ENCODE data around the gene SAMD14.

SAMD14 gene

GRCh38 chr17:50148226-50149090, 18.5 kb upstream of the SAMD14 start:
- DNase-seq (ENCODE audit: low read depth) = no peak

- DNase-seq (ENCODE audit: low read depth) = no peak
Observed at GRCh38 chr17:50147841-50148225, 17.9 kb upstream of the SAMD14 start.

DNA sequence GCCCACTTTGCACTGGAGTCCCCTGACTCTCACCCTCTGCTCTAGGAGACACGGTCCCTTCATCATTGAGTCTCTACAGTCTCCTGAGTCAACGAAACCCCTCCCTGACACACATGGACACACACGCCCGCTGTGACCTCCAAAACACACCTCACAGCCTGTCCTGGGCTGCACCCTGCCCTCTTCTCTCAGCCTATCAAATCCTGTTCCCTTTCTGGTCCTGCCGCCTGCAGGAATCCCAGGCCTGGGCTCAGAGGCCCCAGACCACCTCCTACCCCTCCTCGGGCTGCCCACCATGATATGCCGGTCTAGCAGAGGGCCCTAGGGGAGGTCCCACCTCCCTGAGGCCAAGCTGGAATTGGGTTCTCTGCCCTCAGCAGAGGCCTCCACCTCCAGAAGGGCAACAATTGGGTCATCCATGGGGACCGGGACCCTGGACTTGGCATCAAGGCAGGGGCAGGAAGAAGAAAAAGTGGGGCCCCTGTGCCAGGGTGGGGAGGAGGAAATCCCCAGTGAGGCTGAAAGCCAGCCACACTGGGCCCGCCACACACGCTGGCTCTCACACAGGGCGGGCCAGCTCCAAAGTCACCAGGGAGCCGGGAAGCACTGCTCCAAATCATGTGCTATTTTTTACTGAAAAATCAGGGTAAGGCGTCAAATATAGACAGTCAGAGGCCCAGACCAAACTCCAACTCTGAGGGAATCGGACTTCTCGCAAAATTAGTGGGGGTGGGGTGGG, 17.1 kb upstream of the SAMD14 start:
- DNase-seq (ENCODE audit: low read depth) = no peak

- DNase-seq (ENCODE audit: low read depth) = no peak
Observed at GRCh38 chr17:50146230-50146926, 16.4 kb upstream of the SAMD14 start.

DNA sequence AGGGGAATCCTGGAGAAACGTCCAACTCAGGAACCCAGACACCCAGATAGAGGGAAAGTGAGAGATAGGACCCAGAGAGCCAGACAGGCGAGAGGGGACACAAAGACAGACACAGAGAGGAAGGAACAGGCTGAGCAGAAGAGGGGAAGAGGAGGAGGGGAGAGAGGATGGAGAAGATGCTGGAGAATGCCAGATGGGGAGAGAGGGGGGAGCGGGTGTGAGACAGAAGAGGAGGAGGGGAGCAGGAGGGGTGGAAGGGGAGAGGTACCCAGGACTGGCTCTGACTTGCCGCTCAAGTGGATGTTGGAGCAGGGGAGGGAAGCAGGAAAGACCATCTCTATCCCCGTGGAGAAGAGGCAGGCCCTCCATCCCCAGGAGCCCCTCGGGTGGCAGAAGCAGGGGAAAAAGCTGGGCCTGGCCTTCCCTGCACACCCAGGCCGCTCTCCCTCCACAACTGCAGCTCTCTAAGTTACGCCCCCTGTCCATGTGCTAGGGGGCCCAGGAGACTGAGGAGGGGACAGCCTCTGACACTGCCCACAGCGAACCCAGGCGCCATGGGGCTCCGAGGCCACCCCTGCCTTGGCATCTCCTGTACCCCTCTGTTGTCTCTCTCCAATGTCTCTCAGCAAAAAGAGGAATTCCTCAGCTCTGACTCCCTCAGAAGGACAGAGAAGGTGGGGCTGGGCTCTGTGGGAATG, 15.7 kb upstream of the SAMD14 start:
- no peak for DNase-seq (ENCODE audit: low read depth)

GRCh38 chr17:50144845-50145531, 15.0 kb upstream of the SAMD14 start:
- no peak for DNase-seq (ENCODE audit: low read depth)

DNA sequence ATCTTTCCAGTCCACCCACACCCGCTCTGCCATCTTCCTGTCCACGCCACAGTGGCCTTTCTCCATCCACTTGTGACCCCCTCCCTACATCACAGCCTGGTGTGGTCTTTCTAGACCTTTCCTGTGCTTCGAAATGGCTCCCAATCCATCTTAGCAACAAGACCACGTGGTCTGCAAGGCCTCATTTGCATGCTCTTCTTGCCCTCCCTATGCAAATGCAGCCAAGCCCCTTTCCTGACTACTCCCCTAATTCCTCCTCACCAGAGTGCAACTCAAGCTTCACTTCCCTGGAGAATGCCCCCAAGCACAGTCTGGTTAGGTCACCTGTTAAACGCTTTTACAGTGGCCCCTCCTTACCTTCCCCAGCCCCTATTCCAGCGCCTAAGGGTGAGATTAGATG, 14.4 kb upstream of the SAMD14 start:
- no peak for DNase-seq (ENCODE audit: low read depth)

DNA sequence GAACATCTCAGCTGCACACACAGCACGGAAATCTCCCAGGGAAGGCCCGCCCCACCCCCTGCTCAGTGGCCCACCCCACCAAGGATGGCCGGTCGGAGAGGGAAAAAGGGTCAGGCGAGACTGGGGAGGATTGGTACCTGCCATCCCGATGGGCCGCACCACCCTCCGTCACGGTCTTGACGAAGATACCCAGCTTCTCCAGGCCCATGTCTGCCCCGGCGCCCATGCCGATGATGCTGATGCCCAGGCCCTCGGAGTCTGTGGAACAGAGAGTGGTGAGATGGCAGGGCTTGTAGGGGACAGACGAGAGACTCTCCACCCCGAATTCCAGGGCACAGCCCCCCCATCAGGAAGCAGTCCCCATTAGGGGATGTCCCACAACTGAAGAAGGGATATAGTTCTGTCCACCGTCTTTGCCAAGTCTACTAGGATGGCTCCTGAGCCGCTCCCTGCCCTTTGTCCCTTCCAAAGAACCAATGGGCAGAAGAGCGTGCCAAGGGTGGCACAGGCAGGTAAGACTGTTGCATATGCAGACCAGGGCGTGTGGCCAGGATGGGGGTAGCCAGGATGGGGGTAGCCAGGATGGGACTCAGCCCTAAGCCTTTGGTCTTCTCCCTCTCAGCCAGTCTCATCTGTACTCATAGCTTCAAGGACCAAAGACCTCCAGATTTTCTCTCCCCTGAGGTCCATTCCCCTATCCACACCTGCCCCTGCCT, 13.7 kb upstream of the SAMD14 start:
- DNase-seq (ENCODE audit: low read depth) = no peak

DNA sequence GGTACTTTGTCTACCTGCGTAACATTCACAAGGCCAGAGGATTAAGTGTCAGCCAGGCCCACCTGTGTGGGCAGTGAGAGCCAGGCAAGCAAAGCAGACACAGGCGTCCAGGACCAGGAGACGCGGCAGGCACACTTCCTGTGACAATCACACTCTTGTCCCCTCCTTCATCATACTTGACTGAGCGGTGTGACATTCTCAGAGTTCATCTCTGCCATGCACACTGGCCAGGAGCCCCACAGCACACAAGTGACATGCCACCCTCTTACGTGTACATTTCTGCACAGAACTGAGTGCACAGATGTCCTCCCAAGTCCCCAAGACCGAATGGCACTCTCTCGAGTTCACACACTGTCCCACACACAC, 11.8 kb upstream of the SAMD14 start:
- no peak for DNase-seq (ENCODE audit: low read depth)

DNA sequence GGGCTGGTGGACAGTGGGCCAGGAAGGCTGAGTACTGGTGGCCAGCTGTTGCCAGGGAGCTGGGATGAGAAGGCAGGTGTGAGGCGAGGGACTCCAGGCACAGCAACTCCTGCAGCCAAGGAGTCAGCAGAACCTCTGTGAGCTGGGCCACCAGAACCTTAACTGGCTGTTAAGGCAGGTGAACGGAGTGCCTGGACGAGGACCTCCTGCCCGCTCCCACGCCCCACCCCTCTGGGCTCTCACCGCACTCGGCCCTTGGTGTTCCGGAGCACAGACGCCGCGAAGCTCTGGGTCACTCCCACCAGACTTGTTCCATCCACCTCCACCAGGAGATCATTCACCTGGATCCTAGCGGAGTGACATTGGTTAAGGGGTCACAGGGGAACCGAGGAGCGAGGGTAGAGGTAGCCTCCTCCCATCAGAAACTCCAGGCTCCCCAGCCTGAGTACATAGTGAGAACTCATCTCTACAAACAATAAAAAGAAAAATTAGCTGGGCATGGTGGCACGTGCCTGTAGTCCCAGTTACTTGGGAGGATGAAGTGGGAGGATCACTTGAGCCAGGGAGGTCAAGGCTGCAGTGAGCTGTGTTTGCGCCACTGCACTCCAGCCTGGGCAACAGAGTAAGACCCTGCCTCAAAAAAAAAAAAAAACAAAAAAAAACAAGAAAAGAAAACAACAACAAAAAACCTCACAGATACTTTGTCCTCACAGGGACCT, 11.2 kb upstream of the SAMD14 start:
- no peak for DNase-seq (ENCODE audit: low read depth)

GRCh38 chr17:50139950-50140885, 10.3 kb upstream of the SAMD14 start:
- DNase-seq (ENCODE audit: low read depth) = no peak

GRCh38 chr17:50139185-50139783, 9.3 kb upstream of the SAMD14 start:
- no peak for DNase-seq (ENCODE audit: low read depth)

GRCh38 chr17:50137042-50137441, 7.1 kb upstream of the SAMD14 start:
- no peak for DNase-seq (ENCODE audit: low read depth)

DNA sequence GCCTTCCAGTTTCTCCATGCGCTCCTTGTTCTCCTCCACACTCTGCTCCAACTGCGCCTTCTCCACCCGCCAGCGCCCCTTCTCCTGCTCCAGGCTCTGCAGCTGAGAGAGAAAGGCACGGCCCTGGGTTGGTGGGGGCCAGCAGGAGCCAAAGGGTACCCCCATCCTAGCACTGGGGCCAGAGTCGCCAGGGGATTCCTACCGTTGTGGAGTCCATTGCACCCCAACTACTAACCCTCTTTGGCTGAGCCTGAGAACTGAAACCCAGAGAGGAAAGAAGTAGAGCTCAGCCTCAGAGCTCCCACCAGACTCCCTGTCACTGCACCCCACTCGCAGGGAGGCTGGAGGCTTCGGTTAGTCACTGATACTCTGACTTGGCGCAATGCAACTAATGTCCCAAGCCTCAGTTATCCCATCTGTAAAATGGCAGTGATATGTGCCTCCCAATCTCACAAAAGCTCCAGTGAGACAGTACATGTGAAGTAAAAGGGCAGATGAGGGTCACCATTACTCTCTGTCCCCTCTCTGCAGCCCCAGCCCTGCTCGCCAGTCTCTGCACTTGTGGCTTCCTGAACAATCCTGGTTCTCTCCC, 6.2 kb upstream of the SAMD14 start:
- no peak for DNase-seq (ENCODE audit: low read depth)

GRCh38 chr17:50135316-50136095, 5.5 kb upstream of the SAMD14 start:
- DNase-seq (ENCODE audit: low read depth) = no peak

DNA sequence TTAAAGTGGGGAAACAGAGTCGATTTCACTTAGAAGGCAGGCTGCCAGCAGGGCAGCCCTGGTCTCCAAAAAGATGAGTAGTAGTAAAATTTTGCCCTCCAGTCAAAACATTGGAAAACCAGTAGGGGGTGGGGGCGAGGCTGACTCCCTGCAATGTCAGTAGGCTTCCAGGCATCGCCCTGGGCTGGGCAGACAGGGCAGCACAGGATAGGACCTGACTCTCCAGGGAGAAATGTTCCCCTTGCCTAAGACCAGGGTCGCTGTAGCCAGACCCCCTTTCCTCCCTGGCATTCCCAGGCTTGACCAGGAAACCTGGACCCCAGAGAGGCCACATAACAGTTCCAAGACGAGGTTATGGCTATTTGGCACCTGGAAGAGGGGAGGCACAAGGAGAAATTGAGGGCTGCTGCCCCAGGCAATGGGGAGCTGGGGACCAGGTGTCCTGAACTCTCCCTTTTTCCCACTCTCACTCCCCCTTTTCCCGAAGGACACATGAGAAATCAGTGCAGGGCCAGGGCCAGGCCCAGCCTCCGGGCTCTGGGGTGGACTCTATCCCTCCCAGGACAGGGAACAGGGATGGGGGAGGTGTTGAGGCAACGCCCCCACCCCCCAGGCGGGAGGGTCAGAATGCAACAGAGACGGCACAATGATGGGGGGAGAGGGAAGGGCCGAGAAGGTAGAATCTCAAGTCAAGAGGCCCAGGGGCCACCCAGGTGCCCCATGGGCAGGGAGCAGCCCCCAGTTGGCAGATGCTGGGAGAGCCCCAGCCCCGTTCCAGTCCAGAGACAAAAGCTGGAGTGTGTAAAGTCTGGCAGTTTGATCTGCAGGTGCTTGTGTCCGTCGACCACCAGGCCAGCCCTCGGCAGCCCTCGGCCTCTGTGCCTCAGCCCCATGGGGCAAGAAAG, 4.5 kb upstream of the SAMD14 start:
- DNase-seq (ENCODE audit: low read depth) = no peak

DNA sequence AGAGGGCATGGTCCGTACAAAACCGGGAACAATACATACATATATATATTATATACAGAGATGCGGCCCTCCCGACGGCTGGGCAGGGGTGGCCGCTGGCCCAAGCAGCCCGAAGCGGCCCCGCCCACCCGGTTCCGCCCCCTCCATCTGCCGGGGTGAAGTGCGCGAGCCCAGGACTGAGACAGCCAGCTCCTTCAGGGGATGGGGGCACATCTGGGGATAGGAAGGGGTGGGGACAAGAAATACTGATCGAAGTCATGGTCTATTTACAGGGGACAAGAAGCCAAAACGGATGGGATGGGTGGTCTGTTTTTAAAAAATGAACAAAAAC, 3.8 kb upstream of the SAMD14 start:
- no peak for DNase-seq (ENCODE audit: low read depth)
